HepG2 (cell line): ENCODE measurements around the gene VAV2.

Experiments
- CHD2 ChIP-seq: IDR thresholded peaks from 2 replicates; pipeline ENCODE4 v1.6.1; 2011; ENCODE audit warnings: low read depth, low read length, improper control_type of control experiment
- CTCF ChIP-seq: sonication (generic); formaldehyde crosslinking; IDR thresholded peaks from 2 replicates; pipeline ENCODE4 v1.5.0; 2020; ENCODE audit warnings: mild to moderate bottlenecking, missing genetic modification reagents, moderate library complexity
- EP300 ChIP-seq, 3 experiments: sonication (generic) in 1 of 3; formaldehyde crosslinking in 1 of 3; IDR thresholded peaks; 2 replicates each; pipeline versions ENCODE4 v1.5.1 to v1.6.1; 2011 to 2020; ENCODE audit warnings: low read depth in 2 of 3, low read length in 2 of 3, borderline replicate concordance in 1 of 3, improper control_type of control experiment in 1 of 3, mild to moderate bottlenecking in 1 of 3, missing genetic modification reagents in 1 of 3, moderate library complexity in 1 of 3
- NKX3-1 ChIP-seq: sonication (generic); formaldehyde crosslinking; IDR thresholded peaks from 2 replicates; pipeline ENCODE4 v1.5.0; 2020; ENCODE audit warnings: missing genetic modification reagents
- SRF ChIP-seq: IDR thresholded peaks from 2 replicates; pipeline ENCODE4 v1.6.1; 2011; ENCODE audit warnings: mild to moderate bottlenecking, low read depth, low read length, moderate library complexity

- TF ChIP-seq CTCF (CRISPR knock-in tag) (no peak), NKX3-1 (CRISPR knock-in tag) (no peak), EP300 (IDR thresholded peaks at IDR 0.05; ENCODE audit: low read depth in 2 of 2, low read length in 2 of 2) (no peak), EP300 (CRISPR knock-in tag; IDR thresholded peaks at IDR 0.05; ENCODE audit: borderline replicate concordance) (no peak), SRF (no peak), CHD2 (no peak)
These were observed 266.2 kb downstream of the VAV2 start for GRCh38 chr9:133725886-133726285.
